ENCODE measurements around the gene KCNJ11.

- no peak for TF ChIP-seq EZH2 (IDR thresholded peaks at IDR 0.05)
- no peak for TF ChIP-seq JUND (IDR thresholded peaks at IDR 0.05)
- no peak for TF ChIP-seq MAX (IDR thresholded peaks at IDR 0.05)
Measured at GRCh38 chr11:17407575-17407974, 19.1 kb upstream of the KCNJ11 start.

Measured in HCT116 (cell line).